A549 (cell line): Measurements from ENCODE around the gene TRIP10.
"Not testable (repeated sequence)": the region's sequence is repeated elsewhere in the genome, so short reads cannot be mapped to it uniquely, and the experiment has no call there.

ENCODE experiments used
- CTCF ChIP-seq: fragments of >200 bp; sonication (Bioruptor Twin); formaldehyde crosslinking; IDR thresholded peaks from 3 replicates; pipeline ENCODE4 v1.5.1; 2016
- EP300 ChIP-seq, 2 experiments: fragments of >200 bp; sonication (Bioruptor Twin); formaldehyde crosslinking; IDR thresholded peaks; 2 replicates in 1 of 2; 3 replicates in 1 of 2; pipeline ENCODE4 v1.6.1; 2016 to 2017
- FOXS1 ChIP-seq: fragments of 250-450 bp; sonication (Bioruptor Pico); IDR thresholded peaks from 2 replicates; pipeline ENCODE4 v1.5.0; 2020; ENCODE audit warnings: mild to moderate bottlenecking, moderate library complexity
- GATA3 ChIP-seq: IDR thresholded peaks from 2 replicates; pipeline ENCODE4 v1.6.1; 2012; ENCODE audit warnings: borderline replicate concordance
- POLR2A ChIP-seq: IDR thresholded peaks from 2 replicates; pipeline ENCODE4 v1.6.1; 2012; ENCODE audit warnings: mild to moderate bottlenecking, low read length
- RCOR1 ChIP-seq: fragments of 150-350 bp; IDR thresholded peaks from 2 replicates; pipeline ENCODE4 v1.6.1; 2014; ENCODE audit warnings: antibody characterized with exemption, low read length, low read depth
- RNF2 ChIP-seq: fragments of 200-600 bp; sonication (generic); IDR thresholded peaks from 2 replicates; pipeline ENCODE4 v1.6.1; 2016; ENCODE audit warnings: low read depth, mild to moderate bottlenecking, antibody characterized with exemption, moderate library complexity, borderline replicate concordance
- TF ChIP-seq, protein P1 (sequence below): fragments of >200 bp; sonication (Bioruptor Twin); formaldehyde crosslinking; IDR thresholded peaks from 2 replicates; pipeline ENCODE4 v1.6.1; 2016
- TF ChIP-seq, protein P2 (sequence below): IDR thresholded peaks from 2 replicates; pipeline ENCODE4 v1.6.1; 2012

DNA sequence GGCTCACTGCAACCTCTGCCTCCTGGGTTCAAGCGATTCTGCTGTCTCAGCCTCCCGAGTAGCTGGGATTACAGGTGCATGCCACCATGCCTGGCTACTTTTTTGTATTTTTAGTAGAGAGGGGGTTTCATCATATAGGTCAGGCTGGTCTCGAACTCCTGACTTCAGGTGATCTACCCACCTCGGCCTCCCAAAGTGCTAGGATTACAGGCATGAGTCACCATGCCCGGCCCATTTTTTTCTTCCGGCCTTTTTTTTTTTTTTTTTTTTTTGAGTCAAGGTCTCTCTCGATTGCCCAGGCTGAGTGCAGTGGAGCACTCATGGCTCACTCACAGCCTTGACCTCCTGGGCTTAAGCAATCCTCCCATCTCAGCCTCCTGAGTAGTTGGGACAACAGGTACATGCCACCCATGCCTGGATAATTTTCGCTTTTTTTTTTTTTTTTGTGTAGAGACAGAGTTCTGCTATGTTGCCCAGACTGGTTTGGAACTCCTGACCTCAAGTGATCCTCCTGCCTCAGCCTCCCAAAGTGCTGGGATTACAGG lies 22.8 kb downstream of the TRIP10 start:
- TF ChIP-seq RNF2; CTCF; FOXS1 (CRISPR knock-in tag); RCOR1; POLR2A; GATA3; EP300 (IDR thresholded peaks at IDR 0.05): not testable (repeated sequence)
- TF ChIP-seq, protein P1, sequence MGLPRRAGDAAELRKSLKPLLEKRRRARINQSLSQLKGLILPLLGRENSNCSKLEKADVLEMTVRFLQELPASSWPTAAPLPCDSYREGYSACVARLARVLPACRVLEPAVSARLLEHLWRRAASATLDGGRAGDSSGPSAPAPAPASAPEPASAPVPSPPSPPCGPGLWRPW: not testable (repeated sequence)
- TF ChIP-seq, protein P2, sequence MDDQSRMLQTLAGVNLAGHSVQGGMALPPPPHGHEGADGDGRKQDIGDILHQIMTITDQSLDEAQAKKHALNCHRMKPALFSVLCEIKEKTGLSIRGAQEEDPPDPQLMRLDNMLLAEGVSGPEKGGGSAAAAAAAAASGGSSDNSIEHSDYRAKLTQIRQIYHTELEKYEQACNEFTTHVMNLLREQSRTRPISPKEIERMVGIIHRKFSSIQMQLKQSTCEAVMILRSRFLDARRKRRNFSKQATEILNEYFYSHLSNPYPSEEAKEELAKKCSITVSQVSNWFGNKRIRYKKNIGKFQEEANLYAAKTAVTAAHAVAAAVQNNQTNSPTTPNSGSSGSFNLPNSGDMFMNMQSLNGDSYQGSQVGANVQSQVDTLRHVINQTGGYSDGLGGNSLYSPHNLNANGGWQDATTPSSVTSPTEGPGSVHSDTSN: not testable (repeated sequence)
